Body of pancreas (tissue), 4 donors: ENCODE results near the gene PRPH2. TPM values are rescaled to one million over a fixed set of nuclear protein-coding genes. Genes with fewer than 3 reads are reported as not detected.
A peak's percentile ranks its signal among the peaks of the same experiment; 100 is the strongest.

Experiments used
- ATAC-seq: fragments of 150-250 bp; one replicate; pipeline ENCODE4 v1.9.1; 2016
- DNase-seq, 4 donors: peaks; one replicate each; pipeline ENCODE4 v3.0.0-alpha.2; 2019
- H3K27ac ChIP-seq, 4 donors: fragments of 200-600 bp; sonication (generic); 1 replicate in 3 of 4; 2 replicates in 1 of 4; pipeline versions ENCODE4 v1.5.1 to v1.6.1; 2016 to 2019; ENCODE audit warnings: mild to moderate bottlenecking in 1 of 4, mixed read lengths in 1 of 4, moderate library complexity in 1 of 4
- H3K27me3 ChIP-seq, 2 donors: fragments of 200-600 bp; sonication (generic); one replicate each; pipeline ENCODE4 v1.6.0; 2016; ENCODE audit warnings: mild to moderate bottlenecking in 1 of 2
- H3K36me3 ChIP-seq, 2 donors: fragments of 200-600 bp; sonication (generic); replicated peaks in 1 of 2; 2 replicates each; pipeline ENCODE4 v1.5.1; 2016; ENCODE audit warnings: low read depth in 2 of 2; ENCODE audit not compliant: insufficient read depth in 1 of 2
- H3K4me1 ChIP-seq: fragments of 200-600 bp; sonication (generic); one replicate; pipeline ENCODE4 v1.6.0; 2016
- H3K4me3 ChIP-seq, 2 donors: fragments of 200-600 bp; sonication (generic); 1 replicate in 1 of 2; 2 replicates in 1 of 2; pipeline ENCODE4 v1.5.1; 2016 to 2019
- H3K9me3 ChIP-seq, 3 donors: fragments of 200-600 bp; sonication (generic); 1 replicate in 2 of 3; 2 replicates in 1 of 3; pipeline ENCODE4 v1.5.1; 2016
- CTCF ChIP-seq, 7 experiments: fragments of 450-650 bp in 4 of 7; fragments of 200-600 bp in 3 of 7; sonication (generic) in 3 of 7; IDR thresholded peaks; one replicate each; pipeline ENCODE4 v1.5.1; 2016 to 2019; ENCODE audit warnings: antibody characterized with exemption in 7 of 7
- POLR2A ChIP-seq, 3 donors: fragments of 450-650 bp; IDR thresholded peaks; one replicate each; pipeline ENCODE4 v1.6.1; 2016; ENCODE audit warnings: antibody characterized with exemption in 3 of 3, mild to moderate bottlenecking in 2 of 3
- WGBS, 2 donors: methylation state at CpG; one replicate each; pipeline ENCODE4 v1.1.5; 2017; 5-methylcytosine and 5-hydroxymethylcytosine counted together
- intact Hi-C: fragments of 100-400 bp; cut with DNase I; formaldehyde crosslinking; loops from one replicate; pipeline ENCODE4 v1.15.1; 2023
- total RNA-seq, 2 donors: library from RNA; depleted of rRNA; stranded (reverse); fragments of >200 nt; gene quantifications; one replicate each; pipeline ENCODE4 v1.1.0, GENCODE V29; 2016

The PRPH2 gene
- total RNA-seq, 2 donors from 2014 or later: 1.0 to 4.3 TPM

- 54 to 73% methylated on average over 2 of the region's 2 CpGs for WGBS, 2 donors
- ATAC-seq (no peak), DNase-seq (no peak)
- peaks cover 7 to 25% of the 10 kb centered on the region in 2 donors for H3K36me3 ChIP-seq
- H3K27ac ChIP-seq: peak overlapping the region in 2 of 4 donors; percentile 38 to 54
- H3K4me1 ChIP-seq: peaks cover 30% of the 10 kb centered on the region
- H3K9me3 ChIP-seq: no peaks in the 10 kb centered on the region
- H3K4me3 ChIP-seq: no peak overlapping the region
- H3K27me3 ChIP-seq: no peaks in the 10 kb centered on the region
- intact Hi-C loops: no loop called here
- TF ChIP-seq POLR2A (IDR thresholded peaks at IDR 0.05) (no peak), CTCF (IDR thresholded peaks at IDR 0.05) (no peak)
Observed at GRCh38 chr6:42690872-42691271, 31.5 kb downstream of the PRPH2 start.

DNA sequence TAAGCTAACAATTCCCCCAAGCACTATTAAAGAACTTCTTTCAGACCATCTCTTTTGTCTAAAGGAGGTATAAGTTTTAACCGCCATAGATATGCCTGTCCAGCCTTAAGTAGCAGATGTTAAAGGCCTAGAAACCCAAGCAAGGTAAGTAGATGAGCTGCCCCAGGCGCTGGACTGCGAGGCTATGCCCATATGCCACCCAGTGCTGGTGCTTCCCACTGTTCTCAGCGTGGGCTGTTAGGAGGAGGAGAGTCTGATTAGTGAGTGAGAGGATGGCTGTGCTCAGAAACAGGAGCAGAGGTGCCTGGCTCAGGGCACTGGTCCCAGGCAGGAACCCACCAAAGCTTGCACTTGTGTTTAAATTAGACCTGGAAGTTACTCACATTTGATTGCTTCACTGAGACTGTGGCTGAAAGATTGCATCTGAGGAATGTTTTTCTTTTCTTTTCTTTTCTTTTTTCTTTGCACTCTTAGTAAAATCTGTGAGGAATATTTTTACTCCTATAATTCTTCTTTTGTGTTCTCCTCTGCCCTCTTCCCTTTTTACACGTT is 32.2 kb downstream of the PRPH2 start:
- ATAC-seq (no peak), DNase-seq (no peak)
- Histone ChIP-seq H3K36me3 (peaks cover 7 to 31% of the 10 kb centered on the region in 2 donors), H3K4me1 (peaks cover 30% of the 10 kb centered on the region), H3K4me3 (no peak overlapping the region), H3K27me3 (no peaks in the 10 kb centered on the region), H3K27ac (peak overlapping the region; percentile 8 to 61 (median 46)), H3K9me3 (no peaks in the 10 kb centered on the region)
- TF ChIP-seq POLR2A (IDR thresholded peaks at IDR 0.05): no peak
- no peak for TF ChIP-seq CTCF (IDR thresholded peaks at IDR 0.05)
- intact Hi-C loops: no loop called here
- WGBS, 2 donors: 79 to 83% methylated on average over 5 of the region's 5 CpGs

GRCh38 chr6:42689371-42689770 is 33.0 kb downstream of the PRPH2 start:
- DNase-seq (no peak), ATAC-seq (peak; percentile 73)
- 55 to 69% methylated on average over 7 of the region's 7 CpGs for WGBS, 2 donors
- H3K27ac ChIP-seq: peak overlapping the region; percentile 8 to 61 (median 46)
- no peaks in the 10 kb centered on the region for H3K9me3 ChIP-seq
- intact Hi-C loops: no loop called here
- TF ChIP-seq POLR2A (IDR thresholded peaks at IDR 0.05): no peak
- no peak for TF ChIP-seq CTCF (IDR thresholded peaks at IDR 0.05)
- peaks cover 7 to 36% of the 10 kb centered on the region in 2 donors for H3K36me3 ChIP-seq
- H3K4me1 ChIP-seq: peaks cover 30% of the 10 kb centered on the region
- no peak overlapping the region for H3K4me3 ChIP-seq
- H3K27me3 ChIP-seq: no peaks in the 10 kb centered on the region

DNA sequence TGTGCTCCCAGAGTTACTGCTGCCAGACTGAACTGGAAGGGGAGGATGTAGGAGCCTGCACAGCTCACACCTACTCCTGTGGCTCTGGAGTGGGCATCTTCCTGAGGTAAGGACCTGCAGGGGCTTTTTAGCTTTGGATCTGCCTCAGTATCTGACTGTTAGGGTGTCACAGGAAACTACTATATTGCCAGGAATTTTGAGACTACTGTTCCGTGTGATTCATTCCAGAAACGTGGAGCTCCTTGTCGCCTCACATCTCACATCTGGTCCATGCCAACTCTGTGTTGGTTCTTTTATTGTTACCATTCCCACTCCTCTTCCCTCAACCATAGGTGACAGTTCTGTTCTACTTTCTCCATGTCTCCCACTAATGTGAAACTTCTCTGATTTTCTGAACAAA is 34.1 kb downstream of the PRPH2 start:
- H3K27me3 ChIP-seq: no peaks in the 10 kb centered on the region
- 59 to 76% methylated on average over 3 of the region's 3 CpGs for WGBS, 2 donors
- H3K4me1 ChIP-seq: peaks cover 24% of the 10 kb centered on the region
- no peak overlapping the region for H3K4me3 ChIP-seq
- peak overlapping the region in 3 of 4 donors; percentile 31 to 58 (median 38) for H3K27ac ChIP-seq
- TF ChIP-seq POLR2A (IDR thresholded peaks at IDR 0.05) (no peak), CTCF (IDR thresholded peaks at IDR 0.05) (no peak)
- DNase-seq: no peak
- peaks cover 7 to 37% of the 10 kb centered on the region in 2 donors for H3K36me3 ChIP-seq
- no peak for ATAC-seq
- intact Hi-C loops: no loop called here
- H3K9me3 ChIP-seq: no peaks in the 10 kb centered on the region

DNA sequence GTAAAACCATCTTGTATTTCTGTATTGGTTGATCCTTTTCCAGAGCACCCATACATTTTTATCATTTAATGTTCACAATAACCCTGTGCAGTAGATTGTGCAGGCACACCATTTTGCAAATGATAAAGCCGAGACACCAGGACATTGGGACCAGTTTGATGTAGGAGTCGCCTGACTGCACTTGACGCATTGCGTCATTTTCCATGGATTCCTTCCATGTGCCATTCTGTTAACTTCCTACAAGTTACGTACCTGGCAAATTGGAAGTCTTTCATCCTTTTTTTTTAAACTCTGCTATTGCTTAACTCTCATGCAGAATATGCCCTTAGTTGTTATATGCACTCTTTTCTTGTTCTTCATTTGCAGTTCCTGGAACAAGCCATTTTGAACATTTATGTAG is 43.0 kb downstream of the PRPH2 start:
- Histone ChIP-seq H3K4me1 (no peaks in the 10 kb centered on the region), H3K9me3 (no peaks in the 10 kb centered on the region), H3K36me3 (peaks cover 13 to 49% of the 10 kb centered on the region in 2 donors), H3K27ac (no peak overlapping the region), H3K27me3 (no peaks in the 10 kb centered on the region), H3K4me3 (no peak overlapping the region)
- DNase-seq: no peak
- intact Hi-C loops: loop anchor here (10.0 kb wide), 1 partner anchor 175 kb away; no protein-coding TSS in a partner anchor
- TF ChIP-seq POLR2A (IDR thresholded peaks at IDR 0.05): no peak
- no peak for TF ChIP-seq CTCF (IDR thresholded peaks at IDR 0.05)
- ATAC-seq: no peak
- 90 to 94% methylated on average over 5 of the region's 5 CpGs for WGBS, 2 donors
